HUES6 (cell line): ENCODE results near the gene PRKCD.
"Not testable (repeated sequence)": the region's sequence is repeated elsewhere in the genome, so short reads cannot be mapped to it uniquely, and the experiment has no call there.

Source experiments
- H3K27ac ChIP-seq: 2 replicates; pipeline ENCODE4 v1.7.0; 2013; ENCODE audit warnings: low read depth, mild to moderate bottlenecking, low read length, inconsistent platforms
- H3K27me3 ChIP-seq: 2 replicates; pipeline ENCODE4 v1.6.1; 2013; ENCODE audit warnings: low read length; ENCODE audit not compliant: control insufficient read depth, insufficient read depth
- H3K36me3 ChIP-seq: 2 replicates; pipeline ENCODE4 v1.6.1; 2013; ENCODE audit warnings: low read length; ENCODE audit not compliant: control insufficient read depth, insufficient read depth
- H3K4me1 ChIP-seq: 2 replicates; pipeline ENCODE4 v1.6.1; 2013; ENCODE audit warnings: low read length; ENCODE audit not compliant: control insufficient read depth, insufficient read depth
- H3K4me3 ChIP-seq: 2 replicates; pipeline ENCODE4 v1.5.1; 2013; ENCODE audit warnings: low read depth, low read length
- H3K9ac ChIP-seq: one replicate; pipeline ENCODE4 v1.6.1; 2013; ENCODE audit warnings: mild to moderate bottlenecking, low read length
- H3K9me3 ChIP-seq: 2 replicates; pipeline ENCODE4 v1.6.1; 2013; ENCODE audit warnings: low read depth, low read length; ENCODE audit not compliant: control insufficient read depth, insufficient read depth

Gene PRKCD

GRCh38 chr3:53150247-53151085 lies 10.5 kb upstream of the PRKCD start:
- no peaks in the 10 kb centered on the region for H3K4me1 ChIP-seq
- H3K9ac ChIP-seq, result no peak overlapping the region
- H3K36me3 ChIP-seq, result no peaks in the 10 kb centered on the region
- H3K9me3 ChIP-seq, result no peaks in the 10 kb centered on the region
- H3K27me3 ChIP-seq, result no peaks in the 10 kb centered on the region
- no peak overlapping the region for H3K4me3 ChIP-seq
- H3K27ac ChIP-seq, result no peak overlapping the region

GRCh38 chr3:53151086-53151438 lies 9.9 kb upstream of the PRKCD start:
- H3K9me3 ChIP-seq, H3K4me3 ChIP-seq, H3K4me1 ChIP-seq, H3K27ac ChIP-seq, H3K27me3 ChIP-seq, H3K9ac ChIP-seq, H3K36me3 ChIP-seq: not testable (repeated sequence)

- Histone ChIP-seq H3K4me3 (no peak overlapping the region), H3K9ac (no peak overlapping the region), H3K9me3 (no peaks in the 10 kb centered on the region), H3K36me3 (no peaks in the 10 kb centered on the region), H3K27me3 (no peaks in the 10 kb centered on the region), H3K27ac (no peak overlapping the region), H3K4me1 (no peaks in the 10 kb centered on the region)
Observed at GRCh38 chr3:53151465-53151864, 9.5 kb upstream of the PRKCD start.

GRCh38 chr3:53151870-53152660 lies 8.9 kb upstream of the PRKCD start:
- Histone ChIP-seq H3K4me1 (peaks cover 5% of the 10 kb centered on the region), H3K27ac (no peak overlapping the region), H3K4me3 (no peak overlapping the region), H3K9ac (no peak overlapping the region), H3K36me3 (no peaks in the 10 kb centered on the region), H3K27me3 (peaks cover 5% of the 10 kb centered on the region; the same call in 1 of the 2 replicates), H3K9me3 (no peaks in the 10 kb centered on the region)

- Histone ChIP-seq H3K4me3 (no peak overlapping the region), H3K27me3 (peaks cover 5% of the 10 kb centered on the region; the same call in 1 of the 2 replicates), H3K27ac (no peak overlapping the region), H3K4me1 (peaks cover 10% of the 10 kb centered on the region), H3K9me3 (no peaks in the 10 kb centered on the region), H3K36me3 (no peaks in the 10 kb centered on the region), H3K9ac (no peak overlapping the region)
Observed at GRCh38 chr3:53153264-53153823, 7.7 kb upstream of the PRKCD start.

- no peak overlapping the region for H3K9ac ChIP-seq
- peaks cover 5% of the 10 kb centered on the region; the same call in 1 of the 2 replicates for H3K27me3 ChIP-seq
- H3K4me3 ChIP-seq, result no peak overlapping the region
- no peak overlapping the region for H3K27ac ChIP-seq
- H3K36me3 ChIP-seq, result no peaks in the 10 kb centered on the region
- H3K4me1 ChIP-seq, result peaks cover 10% of the 10 kb centered on the region
- H3K9me3 ChIP-seq, result no peaks in the 10 kb centered on the region
Observed at GRCh38 chr3:53153980-53154379, 7.0 kb upstream of the PRKCD start.

- peaks cover 19% of the 10 kb centered on the region for H3K4me1 ChIP-seq
- no peak overlapping the region for H3K27ac ChIP-seq
- no peaks in the 10 kb centered on the region for H3K9me3 ChIP-seq
- no peaks in the 10 kb centered on the region for H3K36me3 ChIP-seq
- H3K4me3 ChIP-seq, result no peak overlapping the region
- H3K27me3 ChIP-seq, result peaks cover 9% of the 10 kb centered on the region
- no peak overlapping the region for H3K9ac ChIP-seq
Observed at GRCh38 chr3:53154881-53155285, 6.1 kb upstream of the PRKCD start.

GRCh38 chr3:53155760-53156159 lies 5.2 kb upstream of the PRKCD start:
- H3K4me1 ChIP-seq, result peaks cover 25% of the 10 kb centered on the region
- no peaks in the 10 kb centered on the region for H3K36me3 ChIP-seq
- no peaks in the 10 kb centered on the region for H3K9me3 ChIP-seq
- H3K27me3 ChIP-seq, result peaks cover 14% of the 10 kb centered on the region
- no peak overlapping the region for H3K4me3 ChIP-seq
- H3K27ac ChIP-seq, result no peak overlapping the region
- H3K9ac ChIP-seq, result no peak overlapping the region

- Histone ChIP-seq H3K27ac (no peak overlapping the region), H3K9ac (no peak overlapping the region)
Observed at GRCh38 chr3:53156368-53156834, 4.6 kb upstream of the PRKCD start.

GRCh38 chr3:53157974-53158580 lies 2.9 kb upstream of the PRKCD start:
- Histone ChIP-seq H3K4me3 (no peak overlapping the region), H3K4me1 (peaks cover 34% of the 10 kb centered on the region), H3K36me3 (no peaks in the 10 kb centered on the region), H3K9ac (no peak overlapping the region), H3K27ac (no peak overlapping the region), H3K27me3 (peaks cover 14% of the 10 kb centered on the region), H3K9me3 (no peaks in the 10 kb centered on the region)

More at GRCh38 chr3:53156368-53156834, 4.6 kb upstream of the PRKCD start:
- Histone ChIP-seq H3K27me3 (peaks cover 14% of the 10 kb centered on the region), H3K36me3 (no peaks in the 10 kb centered on the region), H3K4me1 (peaks cover 25% of the 10 kb centered on the region), H3K4me3 (peak overlapping the region; percentile 45), H3K9me3 (no peaks in the 10 kb centered on the region)
